HepG2 (cell line): ENCODE data around the gene CUL4A. TPM values are rescaled to one million over a fixed set of nuclear protein-coding genes. Genes with fewer than 3 reads are reported as not detected.

Source experiments
- ATF7 ChIP-seq, 2 experiments: fragments of 450-650 bp in 1 of 2; sonication (generic) in 1 of 2; formaldehyde crosslinking in 1 of 2; IDR thresholded peaks; 2 replicates each; pipeline versions ENCODE4 v1.4.0 to v1.6.1; 2016 to 2020; ENCODE audit warnings: antibody characterized with exemption in 1 of 2, mild to moderate bottlenecking in 1 of 2, missing genetic modification reagents in 1 of 2
- GMEB1 ChIP-seq: sonication (generic); formaldehyde crosslinking; IDR thresholded peaks from 2 replicates; pipeline ENCODE4 v1.5.1; 2020; ENCODE audit warnings: missing genetic modification reagents, mild to moderate bottlenecking, borderline replicate concordance
- HMG20B ChIP-seq: conservative IDR thresholded peaks from 2 replicates; pipeline ENCODE4 v1.6.1; 2016; ENCODE audit warnings: missing genetic modification reagents, missing compliant biosample characterization
- KAT2B ChIP-seq: fragments of 150-350 bp; IDR thresholded peaks from 2 replicates; pipeline ENCODE4 v1.6.1; 2014; ENCODE audit warnings: low read depth, low read length, borderline replicate concordance
- MLXIP ChIP-seq: sonication (generic); formaldehyde crosslinking; IDR thresholded peaks from 2 replicates; pipeline ENCODE4 v1.9.0; 2021; ENCODE audit warnings: missing genetic modification reagents, borderline replicate concordance
- NFKBIZ ChIP-seq: IDR thresholded peaks from 2 replicates; pipeline ENCODE4 v1.6.1; 2018; ENCODE audit warnings: missing genetic modification reagents, missing compliant biosample characterization
- RBM39 ChIP-seq: fragments of 200-400 bp; formaldehyde crosslinking; IDR thresholded peaks from one replicate; pipeline ENCODE4 v1.6.1; 2018; ENCODE audit warnings: antibody characterized with exemption, mild to moderate bottlenecking, low read depth, low read length; ENCODE audit not compliant: poor library complexity, severe bottlenecking
- RELA ChIP-seq: sonication (generic); formaldehyde crosslinking; IDR thresholded peaks from 2 replicates; pipeline ENCODE4 v1.4.0; 2020; ENCODE audit warnings: missing genetic modification reagents
- YEATS4 ChIP-seq: sonication (generic); formaldehyde crosslinking; IDR thresholded peaks from 2 replicates; pipeline ENCODE4 v1.4.0; 2020; ENCODE audit warnings: missing genetic modification reagents, borderline replicate concordance
- ZBTB7B ChIP-seq: sonication (generic); formaldehyde crosslinking; IDR thresholded peaks from 2 replicates; pipeline ENCODE4 v1.4.0; 2020; ENCODE audit warnings: missing genetic modification reagents
- ZFP82 ChIP-seq: sonication (generic); formaldehyde crosslinking; IDR thresholded peaks from 2 replicates; pipeline ENCODE4 v1.5.1; 2020; ENCODE audit warnings: mild to moderate bottlenecking, missing genetic modification reagents, borderline replicate concordance
- ZNF260 ChIP-seq: sonication (generic); formaldehyde crosslinking; IDR thresholded peaks from 2 replicates; pipeline ENCODE4 v1.4.0; 2020; ENCODE audit warnings: missing genetic modification reagents, low read depth, mild to moderate bottlenecking, borderline replicate concordance
- ZSCAN29 ChIP-seq: sonication (generic); formaldehyde crosslinking; conservative IDR thresholded peaks from 2 replicates; pipeline ENCODE4 v1.4.0; 2020; ENCODE audit warnings: mild to moderate bottlenecking, missing genetic modification reagents
- polyA plus RNA-seq, 8 experiments: library from polyadenylated mRNA; depleted of rRNA in 3 of 8; stranded (reverse) in 7 of 8; unstranded in 1 of 8; fragments of >200 nt; fragmentation: Illumina TruSeq in 4 of 8; extraction: Trizol in 4 of 8; gene quantifications; 2 replicates each; pipeline versions ENCODE4 v1.2.1 to v1.2.3, GENCODE V29; 2011 to 2016; ENCODE audit warnings: low read depth in 4 of 8, missing spikeins in 1 of 8, mixed read lengths in 1 of 8; ENCODE audit not compliant: insufficient read depth in 1 of 8
- total RNA-seq, 5 experiments: library from RNA; depleted of rRNA; stranded (reverse); fragments of >200 nt; fragmentation: Illumina TruSeq; extraction: Trizol; gene quantifications; 2 replicates each; pipeline ENCODE4 v1.2.3, GENCODE V29; 2016; ENCODE audit warnings: low read depth in 1 of 5
- TF ChIP-seq, protein P1 (sequence below): sonication (generic); formaldehyde crosslinking; IDR thresholded peaks from 2 replicates; pipeline ENCODE4 v1.9.0; 2022; ENCODE audit warnings: missing genetic modification reagents, mild to moderate bottlenecking, borderline replicate concordance
- TF ChIP-seq, protein P2 (sequence below): sonication (generic); formaldehyde crosslinking; IDR thresholded peaks from 2 replicates; pipeline ENCODE4 v1.4.0; 2020; ENCODE audit warnings: missing genetic modification reagents

The CUL4A gene
- total and polyA plus RNA-seq, 2 of the 13 experiments (the other 11 are each of a cell fraction or from before 2014, with no cell fraction given): 51.2 to 75.3 TPM

GRCh38 chr13:113208421-113209335 lies 735 bp upstream of the CUL4A start, which contains the start of gene PCID2 (continued):
- peak; percentile 75; the same call in 1 of the 2 replicates for TF ChIP-seq ZNF260
- TF ChIP-seq ZBTB7B (CRISPR knock-in tag): peak; percentile 97
- TF ChIP-seq MLXIP (CRISPR knock-in tag): 0 out of 2 replicates have a peak, but pooled peaks have one; percentile 8
- TF ChIP-seq, protein P1, sequence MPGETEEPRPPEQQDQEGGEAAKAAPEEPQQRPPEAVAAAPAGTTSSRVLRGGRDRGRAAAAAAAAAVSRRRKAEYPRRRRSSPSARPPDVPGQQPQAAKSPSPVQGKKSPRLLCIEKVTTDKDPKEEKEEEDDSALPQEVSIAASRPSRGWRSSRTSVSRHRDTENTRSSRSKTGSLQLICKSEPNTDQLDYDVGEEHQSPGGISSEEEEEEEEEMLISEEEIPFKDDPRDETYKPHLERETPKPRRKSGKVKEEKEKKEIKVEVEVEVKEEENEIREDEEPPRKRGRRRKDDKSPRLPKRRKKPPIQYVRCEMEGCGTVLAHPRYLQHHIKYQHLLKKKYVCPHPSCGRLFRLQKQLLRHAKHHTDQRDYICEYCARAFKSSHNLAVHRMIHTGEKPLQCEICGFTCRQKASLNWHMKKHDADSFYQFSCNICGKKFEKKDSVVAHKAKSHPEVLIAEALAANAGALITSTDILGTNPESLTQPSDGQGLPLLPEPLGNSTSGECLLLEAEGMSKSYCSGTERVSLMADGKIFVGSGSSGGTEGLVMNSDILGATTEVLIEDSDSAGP (CRISPR knock-in tag): peak; percentile 93
- TF ChIP-seq, protein P2, sequence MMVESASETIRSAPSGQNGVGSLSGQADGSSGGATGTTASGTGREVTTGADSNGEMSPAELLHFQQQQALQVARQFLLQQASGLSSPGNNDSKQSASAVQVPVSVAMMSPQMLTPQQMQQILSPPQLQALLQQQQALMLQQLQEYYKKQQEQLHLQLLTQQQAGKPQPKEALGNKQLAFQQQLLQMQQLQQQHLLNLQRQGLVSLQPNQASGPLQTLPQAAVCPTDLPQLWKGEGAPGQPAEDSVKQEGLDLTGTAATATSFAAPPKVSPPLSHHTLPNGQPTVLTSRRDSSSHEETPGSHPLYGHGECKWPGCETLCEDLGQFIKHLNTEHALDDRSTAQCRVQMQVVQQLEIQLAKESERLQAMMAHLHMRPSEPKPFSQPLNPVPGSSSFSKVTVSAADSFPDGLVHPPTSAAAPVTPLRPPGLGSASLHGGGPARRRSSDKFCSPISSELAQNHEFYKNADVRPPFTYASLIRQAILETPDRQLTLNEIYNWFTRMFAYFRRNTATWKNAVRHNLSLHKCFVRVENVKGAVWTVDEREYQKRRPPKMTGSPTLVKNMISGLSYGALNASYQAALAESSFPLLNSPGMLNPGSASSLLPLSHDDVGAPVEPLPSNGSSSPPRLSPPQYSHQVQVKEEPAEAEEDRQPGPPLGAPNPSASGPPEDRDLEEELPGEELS (CRISPR knock-in tag): peak; percentile 67; the same call in 1 of the 2 replicates
- peak; percentile 69; the same call in 1 of the 2 replicates for TF ChIP-seq ZSCAN29 (CRISPR knock-in tag)
- peak; percentile 93 for TF ChIP-seq GMEB1 (CRISPR knock-in tag)
- TF ChIP-seq HMG20B (CRISPR knock-in tag): peak; percentile 85
- peak; percentile 86 for TF ChIP-seq NFKBIZ (CRISPR knock-in tag)
- TF ChIP-seq KAT2B: no peak
- TF ChIP-seq ATF7 (IDR thresholded peaks at IDR 0.05): no peak
- peak; percentile 48; the same call in 1 of the 2 replicates for TF ChIP-seq ATF7 (CRISPR knock-in tag; IDR thresholded peaks at IDR 0.05)
- TF ChIP-seq YEATS4 (CRISPR knock-in tag): peak; percentile 99
- peak; percentile 54 for TF ChIP-seq RBM39
- peak; percentile 94 for TF ChIP-seq ZFP82 (CRISPR knock-in tag)
- TF ChIP-seq RELA (CRISPR knock-in tag): no peak; the same call in 1 of the 2 replicates
